Astrocyte (in vitro differentiated cells and primary cell): ENCODE data around the gene MAS1.

Experiments used
- EZH2 ChIP-seq: IDR thresholded peaks from 2 replicates; pipeline ENCODE4 v1.6.1; 2012; ENCODE audit warnings: mild to moderate bottlenecking, low read length, inconsistent platforms; ENCODE audit not compliant: insufficient read depth
- TF ChIP-seq, protein P1 (sequence below): IDR thresholded peaks from 2 replicates; pipeline ENCODE4 v1.5.1; 2011; ENCODE audit warnings: low read depth, mild to moderate bottlenecking, inconsistent platforms, low read length, moderate library complexity; ENCODE audit not compliant: insufficient read depth

DNA sequence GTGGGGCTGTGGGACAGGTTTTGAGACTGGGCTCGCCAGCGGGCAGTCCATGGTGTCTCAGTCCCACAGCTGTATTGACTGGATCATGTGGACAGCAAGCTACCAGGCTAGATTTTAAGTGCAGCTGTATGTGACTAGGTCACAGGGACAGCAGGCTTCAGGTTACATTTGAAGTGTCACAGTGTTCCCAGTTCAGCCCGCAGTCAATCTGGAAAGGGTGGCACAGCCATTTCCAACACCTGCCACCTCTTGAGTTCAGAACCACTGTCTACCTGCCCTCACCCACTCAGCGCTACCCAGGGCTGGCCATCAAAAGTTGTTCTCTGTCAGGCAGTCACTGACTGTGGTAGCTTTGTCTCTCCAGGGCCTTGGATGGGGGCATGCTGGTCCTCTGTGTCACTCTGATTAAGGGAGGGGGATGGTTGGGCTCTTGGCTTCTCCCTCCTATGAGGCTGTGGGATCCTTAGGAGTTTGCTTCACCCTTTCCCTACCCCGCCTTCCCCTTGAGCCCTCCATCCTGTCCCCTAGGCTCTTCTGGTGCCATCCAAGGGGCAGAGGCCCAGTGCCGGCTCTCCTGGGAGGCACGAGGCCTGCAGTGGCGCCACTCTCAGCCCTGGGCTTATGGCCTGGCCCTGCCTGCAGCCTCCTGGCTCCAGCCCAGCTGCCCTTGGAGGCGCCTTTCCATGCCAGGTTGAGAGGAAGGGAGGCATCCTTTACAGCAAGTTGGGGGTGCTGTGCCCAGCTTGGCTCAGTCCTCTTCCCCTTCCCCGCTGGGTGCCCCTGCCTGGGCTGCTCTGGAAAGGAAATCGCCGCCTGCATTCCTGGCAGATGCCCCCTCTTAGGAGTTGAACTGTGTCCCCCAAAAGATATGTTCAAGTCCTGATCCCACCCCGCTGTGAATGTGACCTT, 45.8 kb upstream of the MAS1 start:
- TF ChIP-seq, protein P1, sequence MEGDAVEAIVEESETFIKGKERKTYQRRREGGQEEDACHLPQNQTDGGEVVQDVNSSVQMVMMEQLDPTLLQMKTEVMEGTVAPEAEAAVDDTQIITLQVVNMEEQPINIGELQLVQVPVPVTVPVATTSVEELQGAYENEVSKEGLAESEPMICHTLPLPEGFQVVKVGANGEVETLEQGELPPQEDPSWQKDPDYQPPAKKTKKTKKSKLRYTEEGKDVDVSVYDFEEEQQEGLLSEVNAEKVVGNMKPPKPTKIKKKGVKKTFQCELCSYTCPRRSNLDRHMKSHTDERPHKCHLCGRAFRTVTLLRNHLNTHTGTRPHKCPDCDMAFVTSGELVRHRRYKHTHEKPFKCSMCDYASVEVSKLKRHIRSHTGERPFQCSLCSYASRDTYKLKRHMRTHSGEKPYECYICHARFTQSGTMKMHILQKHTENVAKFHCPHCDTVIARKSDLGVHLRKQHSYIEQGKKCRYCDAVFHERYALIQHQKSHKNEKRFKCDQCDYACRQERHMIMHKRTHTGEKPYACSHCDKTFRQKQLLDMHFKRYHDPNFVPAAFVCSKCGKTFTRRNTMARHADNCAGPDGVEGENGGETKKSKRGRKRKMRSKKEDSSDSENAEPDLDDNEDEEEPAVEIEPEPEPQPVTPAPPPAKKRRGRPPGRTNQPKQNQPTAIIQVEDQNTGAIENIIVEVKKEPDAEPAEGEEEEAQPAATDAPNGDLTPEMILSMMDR, result no peak
- no peak for TF ChIP-seq EZH2
